GM19328 (cell line): Measurements from ENCODE around the gene ZDHHC19.
"Not testable (repeated sequence)": the region's sequence is repeated elsewhere in the genome, so short reads cannot be mapped to it uniquely, and the experiment has no call there.

ENCODE experiments used
- ATAC-seq: cut with Tn5 transposase; IDR thresholded peaks from one replicate; pipeline ENCODE4 v1.9.1; 2021; ENCODE audit warnings: mild to moderate bottlenecking, moderate library complexity; ENCODE audit not compliant: unreplicated experiment

The ZDHHC19 gene

GRCh38 chr3:196225763-196226364 is 14.7 kb upstream of the ZDHHC19 start:
- ATAC-seq = no peak

- no peak for ATAC-seq
Observed at GRCh38 chr3:196225086-196225485, 13.9 kb upstream of the ZDHHC19 start.

- no peak for ATAC-seq
Observed at GRCh38 chr3:196222876-196223595, 11.8 kb upstream of the ZDHHC19 start.

- ATAC-seq = no peak
Observed at GRCh38 chr3:196220991-196221390, 9.8 kb upstream of the ZDHHC19 start.

- ATAC-seq = no peak
Observed at GRCh38 chr3:196220587-196220986, 9.4 kb upstream of the ZDHHC19 start.

GRCh38 chr3:196219970-196220311 is 8.7 kb upstream of the ZDHHC19 start:
- no peak for ATAC-seq

- ATAC-seq = no peak
Observed at GRCh38 chr3:196219194-196219969, 8.2 kb upstream of the ZDHHC19 start.

- no peak for ATAC-seq
Observed at GRCh38 chr3:196218155-196218712, 7.0 kb upstream of the ZDHHC19 start.

- no peak for ATAC-seq
Observed at GRCh38 chr3:196217307-196218154, 6.3 kb upstream of the ZDHHC19 start.

GRCh38 chr3:196216681-196217211 is 5.5 kb upstream of the ZDHHC19 start:
- ATAC-seq = no peak

GRCh38 chr3:196216089-196216564 is 4.9 kb upstream of the ZDHHC19 start, which contains the start of gene SLC51A:
Gene SLC51A, plus strand, starts transcription at chr3:196216534. Its CDS starts 179 bp downstream, at chr3:196216713.
- ATAC-seq = no peak

- no peak for ATAC-seq
Observed at GRCh38 chr3:196215493-196216020, 4.4 kb upstream of the ZDHHC19 start.

GRCh38 chr3:196214783-196215441 is 3.7 kb upstream of the ZDHHC19 start:
- ATAC-seq = no peak

GRCh38 chr3:196209944-196210672 is 1.1 kb downstream of the ZDHHC19 start:
- not testable (repeated sequence) for ATAC-seq

- ATAC-seq = no peak
Observed at GRCh38 chr3:196208942-196209695, 2.1 kb downstream of the ZDHHC19 start.

- no peak for ATAC-seq
Observed at GRCh38 chr3:196207833-196208607, 3.2 kb downstream of the ZDHHC19 start.

- no peak for ATAC-seq
Observed at GRCh38 chr3:196207159-196207832, 3.9 kb downstream of the ZDHHC19 start.
